GM18873 (cell line): ENCODE measurements around the gene IL34.

Experiments
- ATAC-seq: cut with Tn5 transposase; IDR thresholded peaks from one replicate; pipeline ENCODE4 v1.9.1; 2021; ENCODE audit warnings: mild to moderate bottlenecking, moderate library complexity, moderate number of reproducible peaks; ENCODE audit not compliant: unreplicated experiment, low FRiP score

The IL34 gene

DNA sequence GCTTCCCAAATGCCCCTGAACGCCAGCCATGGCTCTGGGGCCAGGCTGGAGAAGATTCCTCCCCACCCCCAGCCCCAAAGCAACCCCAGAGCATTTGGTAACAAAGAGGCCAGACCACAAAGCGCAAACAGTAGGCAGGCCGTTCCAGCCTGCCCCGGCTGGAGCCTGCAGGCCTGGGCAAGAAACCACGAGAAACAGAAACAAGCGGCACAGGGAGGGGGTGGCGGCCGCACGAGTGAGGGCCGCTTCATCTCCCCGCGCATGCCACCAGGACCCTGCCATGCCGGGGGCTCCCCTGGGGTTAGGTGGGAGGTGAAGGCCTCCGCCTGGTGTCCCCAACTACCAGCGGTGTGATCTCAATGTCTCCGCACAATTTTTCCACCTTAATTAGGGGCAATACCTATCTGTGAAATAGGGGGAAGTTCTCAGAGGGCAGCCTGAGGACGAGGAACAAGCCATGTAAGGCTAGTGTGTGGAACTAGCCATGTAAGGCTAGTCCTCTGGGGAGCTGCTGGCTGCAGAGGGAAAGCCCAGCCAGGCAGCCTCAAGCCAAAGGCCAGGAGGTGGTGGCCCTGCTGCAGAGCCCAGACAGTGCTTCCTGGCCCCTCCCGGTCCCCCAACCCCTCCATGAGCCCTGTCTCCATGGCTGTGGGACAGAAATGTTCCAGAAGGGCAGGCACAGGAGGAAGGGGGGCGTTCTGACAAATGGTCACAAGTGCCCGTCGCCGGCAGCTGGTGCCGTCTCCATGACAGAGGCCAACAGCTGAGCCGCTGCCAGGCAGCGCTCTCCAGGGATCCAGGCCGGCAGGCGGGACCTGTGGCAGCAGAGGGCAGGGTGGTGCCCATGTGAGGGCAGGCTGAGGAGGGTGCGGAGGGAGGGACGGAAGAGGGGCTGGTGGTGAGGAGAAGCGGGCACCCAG lies 54.0 kb downstream of the IL34 start:
- no peak for ATAC-seq

DNA sequence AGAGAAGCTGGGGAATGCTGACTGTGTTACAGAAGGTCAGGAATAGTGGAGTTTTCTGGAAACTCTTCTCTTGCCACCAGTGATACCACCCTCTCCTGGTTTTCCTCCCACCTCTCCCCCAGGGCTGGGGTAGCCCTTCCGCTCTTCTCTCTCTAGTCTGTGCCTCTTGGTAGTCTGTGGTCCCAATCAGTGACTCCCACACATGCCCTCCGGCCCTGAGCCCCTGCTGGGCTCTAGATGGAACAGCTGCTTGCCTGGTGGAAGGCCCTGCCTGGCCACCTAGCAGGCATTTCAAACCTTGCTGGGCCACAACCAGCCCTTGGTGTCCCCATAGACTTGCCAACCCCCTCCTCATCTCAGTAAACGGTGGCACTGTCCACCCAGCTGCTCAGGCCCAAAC lies 54.7 kb downstream of the IL34 start:
- ATAC-seq, result no peak

- ATAC-seq, result no peak
These were observed 55.2 kb downstream of the IL34 start for GRCh38 chr16:70701596-70701995.

DNA sequence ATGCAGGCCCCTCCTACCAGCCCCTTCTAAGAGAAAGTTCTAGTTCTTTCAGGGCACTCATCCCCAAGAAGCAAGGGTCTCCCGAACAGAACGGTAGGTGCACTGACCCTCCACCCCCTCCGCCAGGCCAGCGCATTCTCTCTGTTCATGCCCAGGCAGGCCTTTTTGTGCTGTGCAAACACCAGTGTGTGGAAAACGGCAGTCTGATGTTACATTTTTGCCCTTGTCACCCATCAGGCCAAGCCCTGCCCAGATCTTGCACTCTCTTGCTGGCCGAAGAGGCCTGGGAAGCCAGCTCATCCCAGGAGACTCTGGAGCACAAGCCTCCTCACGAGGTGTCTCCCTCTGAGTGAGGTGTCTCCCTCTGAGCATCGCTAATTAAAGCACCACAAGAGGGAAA lies 55.6 kb downstream of the IL34 start:
- ATAC-seq, result no peak

DNA sequence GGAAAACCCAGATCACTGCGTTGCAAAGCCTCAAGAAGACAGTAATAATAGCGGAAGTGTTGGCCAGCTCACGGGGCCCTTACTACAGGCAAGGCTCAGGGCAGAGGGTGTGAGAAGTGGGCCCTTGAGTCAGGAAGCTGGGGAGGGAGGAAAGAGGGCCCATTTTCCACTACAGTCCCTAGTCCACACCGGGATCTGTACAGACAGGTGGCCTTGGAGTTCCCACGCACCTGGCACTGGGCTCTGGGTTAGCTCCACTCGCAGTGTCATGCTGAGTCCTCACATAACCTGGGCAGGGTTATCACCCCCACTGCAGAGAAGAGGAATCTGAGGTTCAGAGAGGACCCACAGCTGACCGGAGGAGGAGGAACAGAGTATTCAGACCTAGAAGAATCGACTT lies 56.3 kb downstream of the IL34 start:
- ATAC-seq, result no peak

GRCh38 chr16:70703041-70703834 lies 56.9 kb downstream of the IL34 start:
- no peak for ATAC-seq

- ATAC-seq, result no peak
These were observed 57.5 kb downstream of the IL34 start for GRCh38 chr16:70703835-70704381.

GRCh38 chr16:70704586-70704985 lies 58.2 kb downstream of the IL34 start:
- no peak for ATAC-seq

- no peak for ATAC-seq
These were observed 58.7 kb downstream of the IL34 start for GRCh38 chr16:70705056-70705455.

- ATAC-seq, result no peak
These were observed 60.6 kb downstream of the IL34 start for GRCh38 chr16:70706948-70707465.

DNA sequence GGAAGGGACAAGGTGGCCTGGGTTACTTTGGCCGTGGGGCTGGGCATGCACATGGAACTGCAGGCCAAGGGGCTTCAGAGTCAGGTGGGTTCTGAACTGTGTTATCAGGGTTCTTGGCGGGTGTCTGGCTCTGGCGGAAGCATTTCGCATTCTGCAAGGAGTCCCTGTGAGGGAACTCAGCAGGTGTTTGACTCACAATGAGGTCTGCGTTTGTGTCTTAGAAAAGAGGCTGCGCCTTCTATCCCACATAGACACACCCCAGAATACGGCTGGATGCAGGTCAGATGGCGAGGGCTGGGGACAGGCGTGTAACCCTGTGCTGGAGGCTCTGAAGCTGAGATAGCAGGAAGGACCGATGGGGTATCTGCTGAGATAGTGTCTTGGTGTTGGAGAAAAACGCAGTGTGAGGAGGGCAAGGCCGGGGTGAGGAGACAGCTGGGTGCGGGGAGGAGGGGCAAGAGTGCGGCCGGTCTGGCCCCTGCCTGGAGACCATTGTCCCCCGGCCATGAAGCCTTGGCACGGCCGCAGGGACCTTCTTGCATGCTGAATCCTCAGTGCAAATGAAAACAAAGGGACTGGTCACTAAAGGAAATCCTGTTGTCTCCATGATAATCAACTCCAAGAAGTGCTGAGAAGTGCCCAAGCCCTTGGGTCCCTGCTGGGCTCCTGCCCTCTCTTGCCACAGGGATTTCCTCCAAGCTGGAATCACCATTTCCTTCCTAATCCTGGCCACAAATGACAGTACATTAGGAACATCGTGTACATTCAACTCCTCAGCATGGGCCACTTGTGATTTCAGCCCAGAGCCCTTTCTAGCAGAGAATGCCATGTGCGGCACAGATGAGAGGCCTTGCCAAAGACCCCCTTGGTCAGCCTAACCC lies 62.2 kb downstream of the IL34 start:
- ATAC-seq, result no peak

DNA sequence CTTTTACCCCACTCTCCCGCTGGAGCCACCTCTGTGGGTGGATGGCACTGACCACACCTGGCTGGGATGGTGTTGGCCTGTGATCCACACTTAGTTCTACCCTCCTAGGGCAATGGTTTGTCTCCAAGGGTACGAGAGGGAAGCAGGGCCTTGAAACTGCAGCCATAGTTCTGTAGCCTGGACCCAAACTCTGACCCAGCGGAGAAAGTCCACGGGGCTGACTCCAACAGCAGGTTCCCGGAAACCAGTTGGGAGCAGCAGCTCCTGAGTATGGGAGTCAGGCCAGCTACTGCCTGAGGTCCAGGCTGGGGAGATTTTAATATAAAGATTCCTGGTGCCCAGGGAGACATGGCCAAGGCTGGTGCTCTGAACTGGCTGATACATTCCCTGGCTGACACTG lies 63.1 kb downstream of the IL34 start:
- ATAC-seq, result no peak

- ATAC-seq, result no peak
These were observed 63.6 kb downstream of the IL34 start for GRCh38 chr16:70709942-70710341.
